ENCODE data around the gene CD58. TPM values are rescaled to one million over a fixed set of nuclear protein-coding genes. Genes with fewer than 3 reads are reported as not detected.
A peak's percentile ranks its signal among the peaks of the same experiment; 100 is the strongest.

The CD58 gene
- total RNA-seq, 1 donor from 2014 or later = 8.0 TPM

DNA sequence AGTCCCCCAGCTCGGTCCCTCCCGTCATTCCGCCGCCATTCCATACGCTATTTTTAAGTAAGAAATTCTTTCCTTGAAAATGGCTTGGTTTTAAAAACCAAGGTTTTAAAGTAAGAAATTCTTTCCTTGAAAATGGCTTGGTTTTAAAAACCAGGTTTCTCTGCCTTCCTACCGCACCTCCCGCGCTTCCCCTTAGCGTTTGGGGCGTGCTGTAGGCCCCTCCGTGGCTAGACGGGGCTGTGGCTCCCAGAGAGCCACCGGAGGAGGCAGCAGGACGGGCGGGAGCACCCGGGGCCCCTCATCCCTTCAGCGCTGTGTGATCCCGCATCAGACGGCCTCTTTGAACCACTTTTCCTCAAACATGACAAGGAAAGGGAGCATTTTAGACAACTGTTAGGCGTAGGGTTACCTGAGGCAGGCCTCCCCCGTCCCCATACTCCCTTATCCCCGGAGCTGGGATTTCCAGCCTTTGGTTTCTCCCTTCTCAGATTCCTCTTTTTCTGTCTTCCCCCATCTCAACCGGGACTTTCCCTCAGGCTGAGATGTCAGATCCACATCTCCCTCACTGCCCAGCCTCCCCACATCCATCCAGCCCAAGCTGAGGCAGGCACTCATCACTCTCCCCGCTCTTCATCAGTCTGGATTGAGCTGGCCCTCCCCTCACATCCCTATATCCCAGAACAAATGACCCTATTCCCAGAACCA lies 541 bp upstream of the CD58 start:
- peaks cover 35% of the 10 kb centered on the region for H3K4me1 Mint-ChIP-seq (ENCODE audit: low read depth, unreplicated experiment)
- DNase-seq = no peak
- H3K4me3 Mint-ChIP-seq (ENCODE audit: unreplicated experiment) = peak overlapping the region; percentile 85
- H3K36me3 Mint-ChIP-seq (ENCODE audit: unreplicated experiment) = no peaks in the 10 kb centered on the region
- peaks cover 4% of the 10 kb centered on the region for H3K9me3 Mint-ChIP-seq (ENCODE audit: unreplicated experiment)
- peaks cover 4% of the 10 kb centered on the region for H3K27me3 Mint-ChIP-seq (ENCODE audit: unreplicated experiment)
- TF ChIP-seq, protein P1, sequence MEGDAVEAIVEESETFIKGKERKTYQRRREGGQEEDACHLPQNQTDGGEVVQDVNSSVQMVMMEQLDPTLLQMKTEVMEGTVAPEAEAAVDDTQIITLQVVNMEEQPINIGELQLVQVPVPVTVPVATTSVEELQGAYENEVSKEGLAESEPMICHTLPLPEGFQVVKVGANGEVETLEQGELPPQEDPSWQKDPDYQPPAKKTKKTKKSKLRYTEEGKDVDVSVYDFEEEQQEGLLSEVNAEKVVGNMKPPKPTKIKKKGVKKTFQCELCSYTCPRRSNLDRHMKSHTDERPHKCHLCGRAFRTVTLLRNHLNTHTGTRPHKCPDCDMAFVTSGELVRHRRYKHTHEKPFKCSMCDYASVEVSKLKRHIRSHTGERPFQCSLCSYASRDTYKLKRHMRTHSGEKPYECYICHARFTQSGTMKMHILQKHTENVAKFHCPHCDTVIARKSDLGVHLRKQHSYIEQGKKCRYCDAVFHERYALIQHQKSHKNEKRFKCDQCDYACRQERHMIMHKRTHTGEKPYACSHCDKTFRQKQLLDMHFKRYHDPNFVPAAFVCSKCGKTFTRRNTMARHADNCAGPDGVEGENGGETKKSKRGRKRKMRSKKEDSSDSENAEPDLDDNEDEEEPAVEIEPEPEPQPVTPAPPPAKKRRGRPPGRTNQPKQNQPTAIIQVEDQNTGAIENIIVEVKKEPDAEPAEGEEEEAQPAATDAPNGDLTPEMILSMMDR (IDR thresholded peaks at IDR 0.05; ENCODE audit: partially characterized antibody, unreplicated experiment) = no peak
- H3K27ac Mint-ChIP-seq (ENCODE audit: unreplicated experiment) = peak overlapping the region; percentile 60

DNA sequence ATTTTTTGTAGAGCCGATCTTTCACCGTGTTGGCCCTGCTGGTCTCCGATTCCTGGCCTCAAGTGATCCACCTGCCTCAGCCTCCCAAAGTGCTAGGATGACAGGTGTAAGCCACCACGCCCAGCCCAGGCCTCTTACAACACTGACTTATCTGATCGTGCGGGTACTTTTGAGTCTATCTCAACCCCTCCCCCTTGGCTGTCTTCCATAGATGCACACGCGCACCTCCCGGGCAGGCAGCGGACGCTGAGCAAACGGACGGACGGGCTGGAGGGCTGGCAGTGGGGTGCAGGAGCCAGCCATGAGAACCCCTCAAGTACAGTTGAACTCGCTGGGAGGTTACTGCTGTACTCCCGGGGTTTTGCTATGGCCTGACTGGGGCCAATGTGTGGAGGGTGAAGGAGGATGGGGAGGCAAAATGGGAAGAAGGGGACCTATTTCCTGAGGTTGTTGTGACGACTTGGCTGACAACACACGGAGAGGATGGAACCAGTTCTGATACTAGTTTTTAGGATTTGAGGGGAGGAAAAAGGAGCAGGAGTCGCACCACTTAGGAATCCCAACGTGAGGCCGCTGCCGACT lies 959 bp downstream of the CD58 start:
- no peaks in the 10 kb centered on the region for H3K36me3 Mint-ChIP-seq (ENCODE audit: unreplicated experiment)
- peaks cover 29% of the 10 kb centered on the region for H3K4me1 Mint-ChIP-seq (ENCODE audit: low read depth, unreplicated experiment)
- peaks cover 4% of the 10 kb centered on the region for H3K27me3 Mint-ChIP-seq (ENCODE audit: unreplicated experiment)
- TF ChIP-seq, protein P1 (IDR thresholded peaks at IDR 0.05; ENCODE audit: partially characterized antibody, unreplicated experiment) = no peak
- H3K9me3 Mint-ChIP-seq (ENCODE audit: unreplicated experiment) = peaks cover 4% of the 10 kb centered on the region
- no peak for DNase-seq
- H3K4me3 Mint-ChIP-seq (ENCODE audit: unreplicated experiment) = peak overlapping the region; percentile 88
- peak overlapping the region; percentile 65 for H3K27ac Mint-ChIP-seq (ENCODE audit: unreplicated experiment)

DNA sequence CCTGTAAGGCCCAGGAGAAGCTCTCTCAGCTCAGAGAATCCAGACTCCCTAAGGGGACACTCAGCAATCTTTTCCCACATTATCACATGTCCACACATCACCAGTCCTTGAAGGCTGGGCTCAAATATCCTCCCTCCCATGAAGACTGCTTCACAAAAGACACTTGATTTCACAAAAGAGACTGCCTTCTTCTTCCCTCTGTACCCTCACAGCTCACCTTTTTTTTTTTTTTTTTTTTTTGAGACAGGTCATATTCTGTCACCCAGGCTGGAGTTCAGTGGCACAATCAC lies 1.5 kb downstream of the CD58 start:
- no peak for DNase-seq
- peaks cover 24% of the 10 kb centered on the region for H3K4me1 Mint-ChIP-seq (ENCODE audit: low read depth, unreplicated experiment)
- peaks cover 4% of the 10 kb centered on the region for H3K9me3 Mint-ChIP-seq (ENCODE audit: unreplicated experiment)
- H3K36me3 Mint-ChIP-seq (ENCODE audit: unreplicated experiment) = peaks cover 1% of the 10 kb centered on the region
- peak overlapping the region; percentile 39 for H3K27ac Mint-ChIP-seq (ENCODE audit: unreplicated experiment)
- H3K4me3 Mint-ChIP-seq (ENCODE audit: unreplicated experiment) = peak overlapping the region; percentile 13
- H3K27me3 Mint-ChIP-seq (ENCODE audit: unreplicated experiment) = peaks cover 4% of the 10 kb centered on the region
- TF ChIP-seq, protein P1 (IDR thresholded peaks at IDR 0.05; ENCODE audit: partially characterized antibody, unreplicated experiment) = no peak

DNA sequence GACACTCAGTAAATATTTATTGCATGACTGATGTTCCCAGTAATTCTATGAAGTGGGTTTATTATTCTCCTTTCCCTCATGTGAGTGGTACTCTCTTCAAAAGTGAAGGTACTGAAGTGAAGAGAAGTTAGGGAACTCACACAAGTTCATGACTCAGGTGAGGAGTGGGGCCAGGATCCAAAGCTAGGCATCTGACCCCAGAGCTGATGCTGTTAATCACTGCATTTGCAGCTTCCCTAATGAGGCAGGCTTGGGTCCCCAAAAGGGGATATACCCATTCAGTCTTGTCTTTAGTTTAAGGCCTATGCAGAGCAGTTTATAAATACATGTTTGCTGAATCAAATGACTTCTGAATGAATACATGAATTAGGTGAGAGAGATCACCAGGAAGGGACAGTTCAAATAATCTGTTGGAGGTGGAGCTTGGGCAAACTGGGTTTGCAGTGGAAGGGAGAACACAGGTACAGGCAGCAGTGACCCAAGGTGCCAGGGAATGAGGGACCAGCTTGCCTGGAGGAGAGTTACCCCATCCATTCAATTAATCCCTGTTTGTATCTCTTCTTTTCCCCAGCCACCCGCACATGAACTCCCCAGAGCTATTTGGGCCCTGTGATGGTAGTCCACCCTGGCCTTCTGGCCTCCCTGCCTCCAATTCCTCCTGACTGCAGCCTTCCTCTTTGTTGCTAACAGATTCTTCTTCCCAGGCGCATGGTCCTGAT lies 2.0 kb downstream of the CD58 start:
- TF ChIP-seq, protein P1 (IDR thresholded peaks at IDR 0.05; ENCODE audit: partially characterized antibody, unreplicated experiment) = no peak
- Mint-ChIP-seq H3K4me1 (ENCODE audit: low read depth, unreplicated experiment) (peaks cover 20% of the 10 kb centered on the region), H3K4me3 (ENCODE audit: unreplicated experiment) (peak overlapping the region; percentile 60), H3K9me3 (ENCODE audit: unreplicated experiment) (peaks cover 4% of the 10 kb centered on the region), H3K27ac (ENCODE audit: unreplicated experiment) (peak overlapping the region; percentile 39), H3K27me3 (ENCODE audit: unreplicated experiment) (peaks cover 4% of the 10 kb centered on the region), H3K36me3 (ENCODE audit: unreplicated experiment) (peaks cover 6% of the 10 kb centered on the region)
- no peak for DNase-seq
